HuH-7.5 (cell line): ENCODE data around the gene PMF1.
"Not testable (repeated sequence)": the region's sequence is repeated elsewhere in the genome, so short reads cannot be mapped to it uniquely, and the experiment has no call there.

Source experiments
- DNase-seq: peaks from one replicate; pipeline ENCODE4 v3.0.0; 2011; ENCODE audit warnings: low spot score

PMF1 gene

DNA sequence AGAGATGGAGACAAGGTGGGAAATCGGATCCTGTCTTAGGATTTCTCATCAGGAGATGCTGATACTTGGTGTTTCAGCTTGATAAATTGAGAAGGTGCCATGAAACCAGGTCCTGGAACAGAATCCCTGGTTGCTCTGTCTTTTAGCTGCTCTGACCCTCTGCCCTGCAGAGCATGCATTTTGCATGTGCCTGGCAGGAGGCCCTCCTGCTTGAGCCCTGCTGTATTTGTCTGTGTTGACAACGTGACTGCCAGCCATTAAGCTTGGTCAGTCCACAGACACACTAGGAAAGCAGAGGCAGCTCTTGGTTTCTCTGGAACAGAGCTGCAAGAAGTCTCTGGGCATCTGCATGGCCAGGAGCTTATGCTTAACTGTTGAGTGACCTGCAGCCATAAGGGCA, 16.4 kb upstream of the PMF1 start:
- DNase-seq: no peak

DNA sequence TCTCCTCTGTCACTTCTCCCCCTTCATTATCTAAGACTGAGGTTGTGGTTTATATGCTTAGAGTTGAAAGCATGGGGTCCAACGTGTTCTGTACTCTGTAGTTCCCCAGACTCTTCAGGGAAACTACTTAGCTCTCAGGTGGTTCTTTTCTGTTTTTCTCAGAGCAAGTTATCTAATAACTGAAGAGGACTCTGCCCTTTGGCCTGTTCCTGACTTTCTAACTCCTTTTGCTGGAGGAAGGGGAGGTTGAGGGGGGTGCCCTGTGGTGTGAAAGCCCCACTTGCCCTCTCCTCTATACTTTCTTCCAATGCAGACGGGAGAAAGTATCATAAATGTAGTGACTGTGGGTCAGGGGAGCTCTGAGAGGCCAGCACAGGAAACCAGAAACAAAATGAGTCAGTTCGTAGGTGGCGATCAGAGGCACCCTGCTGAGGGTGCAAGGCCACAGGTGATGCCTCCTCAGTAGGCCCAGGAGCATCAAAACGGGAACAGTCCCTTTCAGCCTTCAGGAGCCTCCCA, 13.9 kb upstream of the PMF1 start:
- DNase-seq: no peak

DNA sequence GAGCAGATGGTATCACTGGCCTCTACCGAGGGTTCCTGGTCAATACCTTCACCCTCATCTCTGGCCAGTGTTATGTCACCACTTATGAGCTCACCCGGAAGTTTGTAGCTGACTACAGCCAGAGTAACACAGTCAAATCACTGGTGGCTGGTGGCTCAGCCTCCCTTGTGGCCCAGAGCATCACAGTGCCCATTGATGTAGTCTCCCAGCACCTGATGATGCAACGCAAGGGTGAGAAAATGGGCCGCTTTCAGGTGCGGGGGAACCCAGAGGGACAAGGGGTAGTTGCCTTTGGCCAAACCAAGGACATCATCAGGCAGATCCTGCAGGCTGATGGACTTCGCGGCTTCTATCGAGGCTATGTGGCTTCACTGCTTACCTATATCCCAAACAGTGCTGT, 12.8 kb upstream of the PMF1 start:
- no peak for DNase-seq

DNA sequence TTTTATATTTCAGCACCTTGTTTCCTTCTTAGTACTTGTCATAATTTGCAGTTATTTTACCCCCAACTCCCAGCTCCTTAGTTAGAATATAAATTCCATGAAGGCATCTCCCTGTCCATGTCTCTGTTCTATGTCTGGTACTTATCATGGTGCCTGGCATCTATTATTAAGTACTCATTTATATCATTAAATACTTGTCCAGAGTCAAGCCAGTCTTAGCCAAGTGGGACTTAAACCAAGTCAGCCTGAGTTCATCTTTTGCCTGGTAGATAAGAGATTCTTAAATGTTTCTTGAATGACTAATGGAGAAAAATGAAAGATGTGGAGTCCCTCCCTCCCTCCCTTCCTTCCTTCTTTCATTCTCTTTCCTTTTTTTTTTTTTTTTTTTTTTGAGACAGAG, 9.5 kb upstream of the PMF1 start:
- no peak for DNase-seq

DNA sequence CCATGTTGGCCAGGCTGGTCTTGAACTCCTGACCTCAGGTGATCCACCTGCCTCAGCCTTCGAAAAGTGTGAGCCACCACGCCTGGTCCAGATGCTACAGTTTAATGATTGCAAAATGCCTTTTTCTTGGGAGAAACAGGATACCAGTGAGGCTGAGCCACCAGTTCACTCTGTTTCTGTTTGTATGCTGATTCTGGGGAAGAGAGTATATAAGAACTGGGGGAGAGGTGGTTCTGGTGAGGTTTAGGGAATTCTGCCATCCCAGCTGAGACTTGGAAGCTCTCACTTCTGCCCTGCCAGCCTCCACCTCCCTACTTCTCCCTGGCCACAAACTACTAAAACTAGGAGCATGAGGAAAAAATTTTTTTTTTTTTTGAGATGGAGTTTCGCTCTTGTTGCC, 8.1 kb upstream of the PMF1 start:
- DNase-seq: no peak

DNA sequence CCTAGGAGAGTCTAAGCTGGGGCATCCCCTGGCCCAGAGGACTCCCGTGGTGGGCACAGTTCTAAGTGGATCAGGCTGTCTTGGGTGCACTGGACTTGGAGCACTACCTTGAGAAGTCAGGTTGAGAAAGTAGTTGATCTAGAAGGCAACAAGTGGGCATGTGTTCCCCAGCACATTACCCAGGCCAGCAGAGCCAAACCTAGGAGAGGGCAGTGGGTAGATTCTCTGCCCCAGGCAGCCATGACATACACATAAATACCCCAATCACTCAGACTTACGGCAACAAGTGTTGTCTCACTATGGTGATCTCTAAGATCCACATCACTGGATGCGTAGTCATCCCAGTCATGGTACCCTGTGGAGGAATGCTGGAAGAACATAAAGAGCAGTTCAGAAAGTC, 1.6 kb upstream of the PMF1 start:
- DNase-seq: no peak

DNA sequence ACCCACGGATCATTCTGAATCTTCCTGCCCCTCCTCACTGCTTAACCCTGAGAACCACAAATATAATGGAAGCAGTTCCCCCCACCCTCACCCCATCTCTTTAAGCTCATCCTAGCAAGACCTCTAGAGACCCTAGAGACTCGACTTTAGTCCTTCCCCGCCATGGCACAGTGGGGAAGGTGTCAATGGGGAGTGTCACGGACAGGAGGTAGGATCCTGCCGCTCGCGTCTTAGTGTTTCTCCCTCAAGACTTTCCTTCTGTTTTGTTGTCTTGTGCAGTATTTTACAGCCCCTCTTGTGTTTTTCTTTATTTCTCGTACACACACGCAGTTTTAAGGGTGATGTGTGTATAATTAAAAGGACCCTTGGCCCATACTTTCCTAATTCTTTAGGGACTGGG, 677 bp upstream of the PMF1 start:
- no peak for DNase-seq

DNA sequence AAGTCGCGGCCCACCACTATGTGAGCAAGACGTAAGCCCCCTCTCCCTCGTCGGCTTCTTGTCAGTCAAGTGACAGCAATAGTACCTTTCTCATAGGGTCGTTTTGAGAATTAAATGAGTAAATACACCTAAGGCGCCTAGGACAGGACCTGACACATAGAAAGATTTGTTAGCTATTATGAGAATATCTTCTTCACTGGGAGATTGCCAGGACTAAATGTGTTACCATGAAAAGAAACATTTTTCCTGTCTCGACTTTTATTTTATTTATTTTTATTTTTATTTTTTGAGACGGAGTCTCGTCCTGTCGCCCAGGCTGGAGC, 798 bp downstream of the PMF1 start:
- DNase-seq: no peak

DNA sequence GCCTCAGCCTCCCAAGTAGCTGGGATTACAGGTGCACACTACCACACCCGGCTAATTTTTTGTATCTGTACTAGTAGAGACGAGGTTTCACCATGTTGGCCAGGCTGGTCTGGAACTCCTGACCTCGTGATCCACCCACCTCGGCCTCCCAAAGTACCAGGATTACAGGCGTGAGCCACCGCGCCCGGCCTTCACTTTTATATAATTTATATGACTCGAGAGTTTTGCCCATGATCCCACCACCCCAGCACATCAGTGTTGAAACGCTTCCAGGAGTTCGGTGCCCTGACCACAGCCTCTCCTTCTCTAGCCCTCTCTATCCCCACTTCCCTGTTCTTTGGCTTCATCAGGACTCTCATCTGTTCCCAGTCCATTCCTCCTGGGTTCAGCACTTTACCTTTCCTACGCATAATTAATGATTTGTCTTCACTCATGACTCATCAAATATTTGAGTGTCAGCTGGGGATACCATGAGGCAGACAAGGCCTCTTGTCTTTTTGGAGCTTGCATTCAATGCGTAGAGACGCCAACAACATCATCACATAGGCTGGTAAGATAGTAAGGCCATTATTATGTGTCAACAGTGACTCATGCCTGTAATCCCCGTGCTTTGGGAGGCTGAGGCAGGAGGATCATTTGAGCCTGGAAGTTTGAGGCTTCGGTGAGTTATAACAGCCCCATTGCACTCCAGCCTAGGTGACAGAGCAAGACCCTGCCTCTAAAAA, 1.4 kb downstream of the PMF1 start:
- DNase-seq: no peak

DNA sequence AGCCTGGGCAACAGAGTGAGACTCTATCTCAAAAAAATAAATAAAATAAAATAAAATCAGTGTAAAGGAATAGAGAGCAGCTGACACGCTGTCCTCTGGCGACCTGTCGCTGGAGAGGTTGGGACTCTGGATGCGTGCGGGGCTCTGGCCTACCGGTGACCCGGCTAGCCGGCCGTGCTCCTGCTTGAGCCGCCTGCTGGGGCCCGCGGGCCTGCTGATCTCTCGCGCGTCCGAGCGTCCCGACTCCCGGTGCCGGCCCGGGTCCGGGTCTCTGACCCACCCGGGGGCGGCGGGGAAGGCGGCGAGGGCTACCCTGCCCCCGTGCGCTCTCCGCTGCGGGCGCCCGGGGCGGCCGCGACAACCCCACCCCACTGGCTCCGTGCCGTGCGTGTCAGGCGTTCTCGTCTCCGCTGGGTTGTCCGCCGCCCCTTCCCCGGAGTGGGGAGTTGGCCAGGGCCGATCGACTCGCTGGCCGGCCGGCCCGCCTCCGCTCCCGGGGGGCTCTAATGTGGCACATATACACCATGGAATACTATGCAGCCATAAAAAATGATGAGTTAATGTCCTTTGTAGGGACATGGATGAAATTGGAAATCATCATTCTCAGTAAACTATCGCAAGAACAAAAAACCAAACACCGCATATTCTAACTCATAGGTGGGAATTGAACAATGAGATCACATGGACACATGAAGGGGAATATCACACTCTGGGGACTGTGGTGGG, 3.7 kb downstream of the PMF1 start:
- DNase-seq: not testable (repeated sequence)

DNA sequence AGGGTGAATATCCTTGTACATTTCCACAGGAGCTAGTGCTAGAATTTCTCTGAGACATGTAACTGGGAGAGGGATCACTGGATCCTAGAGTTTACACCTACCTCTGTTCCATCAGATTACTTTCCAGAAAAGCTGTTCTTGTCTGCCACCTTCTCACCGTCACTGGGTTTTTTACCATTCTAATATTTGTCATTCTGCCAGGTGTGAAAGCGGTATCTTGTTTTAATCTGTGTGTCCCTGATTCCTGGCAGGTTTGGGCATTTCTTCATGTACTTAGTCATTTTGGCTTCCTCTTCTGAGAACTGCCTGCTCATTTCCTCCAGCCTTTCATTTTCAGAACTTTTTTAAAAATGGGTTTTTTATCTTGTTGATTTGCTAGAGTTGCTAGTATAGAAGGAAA, 5.1 kb downstream of the PMF1 start:
- DNase-seq: no peak

DNA sequence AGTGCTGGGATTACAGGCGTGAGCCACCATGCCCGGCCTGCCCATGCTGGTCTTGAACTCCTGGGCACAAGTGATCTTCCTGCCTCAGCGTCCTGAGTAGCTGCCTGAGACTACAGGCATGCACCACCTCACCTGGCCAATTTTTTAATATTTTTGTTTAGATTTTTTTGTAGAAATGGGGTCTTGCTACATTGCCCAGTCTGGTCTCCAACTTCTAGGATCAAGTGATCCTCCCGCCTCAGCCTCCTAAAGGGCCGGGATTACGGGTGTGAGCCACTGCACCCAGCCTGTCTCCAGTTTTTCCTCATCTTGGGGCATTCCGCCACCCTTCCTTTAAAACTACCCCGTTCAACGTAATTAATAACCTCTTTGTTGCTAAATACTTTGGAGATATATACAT, 7.4 kb downstream of the PMF1 start:
- no peak for DNase-seq

DNA sequence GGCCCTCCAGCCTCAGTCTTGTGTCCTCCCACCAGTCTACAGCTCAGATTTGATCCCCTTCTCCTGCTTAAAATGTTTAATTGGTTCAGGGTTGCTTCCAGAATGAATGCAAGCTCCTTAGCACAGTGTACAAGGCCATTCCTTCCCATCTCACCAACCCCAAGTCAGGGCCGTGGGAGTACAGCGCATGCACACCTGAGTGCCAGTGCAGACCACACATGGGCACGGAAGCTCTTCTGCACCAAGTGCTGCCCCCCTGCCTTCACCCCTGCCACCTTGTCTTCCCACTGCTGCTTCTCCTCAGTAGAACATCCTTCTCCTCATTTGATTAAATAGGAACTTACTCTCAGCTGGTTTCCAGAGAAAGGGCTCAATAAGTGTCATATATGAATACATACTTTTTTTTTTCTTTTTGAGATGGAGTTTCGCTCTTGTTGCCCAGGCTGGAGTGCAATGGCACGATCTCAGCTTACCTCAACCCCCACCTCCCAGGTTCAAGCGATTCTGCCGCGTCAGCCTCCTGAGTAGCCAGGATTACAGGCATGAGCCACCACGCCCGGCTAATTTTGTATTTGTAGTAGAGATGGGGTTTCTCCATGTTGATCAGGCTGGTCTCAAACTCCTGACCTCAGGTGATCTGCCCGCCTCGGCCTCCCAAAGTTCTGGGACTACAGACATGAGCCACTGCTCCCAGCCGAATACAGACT, 9.3 kb downstream of the PMF1 start:
- no peak for DNase-seq

DNA sequence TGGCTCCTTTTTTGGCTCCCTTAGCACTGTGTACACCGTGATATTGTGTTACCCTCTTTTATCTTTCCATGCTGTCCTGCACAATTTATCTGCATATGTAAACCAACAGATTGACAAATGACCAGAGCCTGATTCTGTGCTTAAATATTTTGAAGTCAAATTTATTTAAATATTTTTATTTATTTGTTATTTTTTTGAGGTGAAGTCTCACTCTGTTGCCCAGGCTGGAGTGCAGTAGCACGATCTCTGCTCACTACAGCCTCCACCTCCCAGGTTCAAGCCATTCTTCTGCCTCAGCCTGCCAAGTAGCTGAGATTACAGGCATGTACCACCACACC, 12.8 kb downstream of the PMF1 start:
- DNase-seq: no peak

DNA sequence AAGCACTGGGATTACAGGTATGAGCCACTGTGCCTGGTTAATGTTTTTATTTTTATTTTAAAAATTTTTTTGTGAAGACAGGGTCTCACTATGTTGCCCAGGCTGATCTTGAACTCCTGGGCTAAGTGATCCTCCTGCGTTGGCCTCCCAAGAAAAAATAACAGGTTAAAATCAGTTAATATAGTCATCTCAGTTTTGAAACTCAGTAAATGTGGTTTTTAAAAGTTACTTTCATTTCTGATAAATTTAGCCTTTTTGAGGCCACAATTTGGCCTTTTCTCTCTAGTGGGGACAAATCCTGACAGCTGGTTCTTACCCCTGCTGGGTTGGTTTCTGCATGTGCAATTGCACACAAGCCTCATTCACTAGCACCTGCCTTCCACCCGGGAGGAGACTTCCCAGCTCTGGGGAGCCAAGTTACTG, 13.3 kb downstream of the PMF1 start:
- no peak for DNase-seq

DNA sequence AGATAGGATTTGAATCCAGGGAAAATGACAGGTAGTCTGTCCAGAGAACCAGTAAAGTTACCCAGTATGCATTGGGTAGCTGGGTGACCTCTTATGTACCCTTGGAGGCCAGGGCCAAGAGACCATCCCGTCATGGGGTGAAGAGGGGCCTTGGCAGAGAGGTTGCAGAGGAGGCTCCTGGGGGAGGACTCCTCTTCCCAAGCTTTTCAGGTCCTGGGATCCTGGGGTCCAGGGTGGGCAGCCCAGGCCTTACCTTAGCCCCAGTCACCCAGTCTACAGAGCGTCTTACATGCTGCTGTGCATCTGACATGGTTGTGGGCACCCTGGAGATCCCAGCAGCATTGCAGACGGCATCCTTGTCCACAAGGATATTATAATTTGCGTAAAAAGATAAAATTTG, 14.0 kb downstream of the PMF1 start:
- DNase-seq: no peak

DNA sequence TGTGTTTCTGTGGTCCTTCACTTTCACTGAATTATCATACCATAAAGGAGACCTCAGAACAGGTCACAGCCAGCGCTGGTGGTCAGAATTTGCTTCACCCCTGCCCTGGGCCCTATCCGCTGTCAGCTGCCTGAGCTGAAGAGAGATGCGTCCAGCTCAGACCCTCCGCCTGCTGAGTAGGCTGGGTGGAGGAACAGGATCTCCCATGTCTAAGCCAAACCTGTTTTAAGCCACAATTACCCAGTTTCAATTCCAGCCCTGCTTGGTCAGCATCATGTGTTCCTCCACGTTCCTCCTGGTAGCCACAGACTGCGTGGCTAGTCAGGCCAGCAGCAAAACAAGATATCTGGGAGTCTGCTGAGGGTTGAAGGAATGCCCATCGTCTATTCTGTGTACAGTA, 15.7 kb downstream of the PMF1 start:
- DNase-seq: no peak

DNA sequence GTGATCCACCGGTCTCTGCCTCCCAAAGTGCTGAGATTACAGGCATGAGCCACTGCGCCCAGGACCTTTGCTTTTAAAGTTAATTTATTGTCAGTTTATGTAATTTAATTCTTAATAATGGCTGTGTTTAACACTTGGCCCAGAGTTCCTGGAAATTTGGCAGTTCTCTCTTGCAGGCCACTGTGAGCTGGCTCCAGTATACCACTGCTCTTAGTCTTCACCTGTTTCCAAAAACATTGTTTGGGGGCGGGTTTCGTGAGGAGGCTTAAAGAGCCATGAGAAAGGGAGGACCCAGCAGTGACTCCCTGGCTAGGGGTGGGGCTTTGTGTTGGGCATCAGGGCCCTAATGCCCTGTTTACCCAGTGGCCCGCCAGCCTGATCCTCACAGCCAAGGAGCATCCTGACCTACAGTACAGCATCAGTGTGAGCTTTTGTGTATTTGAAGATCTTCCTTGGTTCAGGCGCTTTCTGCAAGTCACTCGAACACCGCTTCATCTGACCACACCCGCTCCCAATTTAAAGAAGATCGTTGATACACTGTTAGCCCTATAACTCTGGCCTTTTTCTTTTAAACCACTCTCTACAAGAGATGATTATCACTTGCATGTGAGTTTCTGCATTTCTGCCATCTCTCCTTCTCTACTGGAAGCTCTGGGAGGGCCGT, 17.1 kb downstream of the PMF1 start:
- no peak for DNase-seq

DNA sequence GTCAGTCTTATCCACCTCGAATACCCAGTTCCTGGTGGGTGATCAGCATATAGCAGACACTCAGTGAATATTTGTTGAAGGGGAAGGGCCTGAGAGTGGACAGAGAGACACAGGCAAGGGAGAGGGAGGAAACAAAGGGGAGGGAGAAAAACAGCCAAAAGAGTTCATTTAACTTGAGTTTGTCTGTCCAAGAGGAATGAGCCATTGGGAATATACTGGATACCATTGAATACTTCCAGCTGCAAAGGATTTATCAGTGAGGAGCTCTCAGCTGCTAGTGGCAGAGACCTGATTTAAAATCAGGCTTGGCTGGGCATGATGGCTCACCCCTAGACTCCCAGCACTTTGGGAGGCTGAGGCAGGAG, 17.6 kb downstream of the PMF1 start:
- no peak for DNase-seq

DNA sequence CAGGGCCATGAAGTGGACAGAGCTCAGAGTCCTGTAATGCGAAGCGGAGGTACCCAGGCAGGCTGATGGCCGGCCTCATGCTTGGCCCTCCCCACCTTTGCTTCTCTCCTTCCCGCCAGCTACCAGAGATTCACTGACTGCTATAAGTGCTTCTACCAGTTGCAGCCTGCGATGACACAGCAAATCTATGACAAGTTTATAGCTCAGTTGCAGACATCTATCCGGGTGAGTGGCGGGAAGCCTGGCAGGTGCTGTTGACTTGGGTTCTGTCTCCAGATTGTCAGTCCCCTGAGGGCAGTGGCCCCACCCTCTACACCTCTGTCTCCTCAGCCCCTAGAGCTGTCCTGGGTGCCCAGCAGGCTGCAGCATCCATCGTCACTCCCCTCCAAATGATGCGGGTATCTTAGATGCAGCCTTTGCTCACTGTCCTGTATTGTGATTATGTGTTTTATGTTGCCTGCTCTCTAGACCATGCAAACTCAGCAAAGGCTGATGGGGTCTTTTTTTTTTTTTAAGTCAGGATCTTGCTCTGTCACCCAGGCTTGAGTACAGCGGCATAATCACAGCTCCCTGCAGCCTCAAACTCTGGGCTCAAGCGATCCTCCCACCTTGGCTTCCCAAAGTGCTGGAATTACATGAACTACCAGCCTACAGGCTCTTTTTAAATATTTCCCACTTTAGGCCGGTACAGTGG, 19.5 kb downstream of the PMF1 start:
- DNase-seq: no peak

DNA sequence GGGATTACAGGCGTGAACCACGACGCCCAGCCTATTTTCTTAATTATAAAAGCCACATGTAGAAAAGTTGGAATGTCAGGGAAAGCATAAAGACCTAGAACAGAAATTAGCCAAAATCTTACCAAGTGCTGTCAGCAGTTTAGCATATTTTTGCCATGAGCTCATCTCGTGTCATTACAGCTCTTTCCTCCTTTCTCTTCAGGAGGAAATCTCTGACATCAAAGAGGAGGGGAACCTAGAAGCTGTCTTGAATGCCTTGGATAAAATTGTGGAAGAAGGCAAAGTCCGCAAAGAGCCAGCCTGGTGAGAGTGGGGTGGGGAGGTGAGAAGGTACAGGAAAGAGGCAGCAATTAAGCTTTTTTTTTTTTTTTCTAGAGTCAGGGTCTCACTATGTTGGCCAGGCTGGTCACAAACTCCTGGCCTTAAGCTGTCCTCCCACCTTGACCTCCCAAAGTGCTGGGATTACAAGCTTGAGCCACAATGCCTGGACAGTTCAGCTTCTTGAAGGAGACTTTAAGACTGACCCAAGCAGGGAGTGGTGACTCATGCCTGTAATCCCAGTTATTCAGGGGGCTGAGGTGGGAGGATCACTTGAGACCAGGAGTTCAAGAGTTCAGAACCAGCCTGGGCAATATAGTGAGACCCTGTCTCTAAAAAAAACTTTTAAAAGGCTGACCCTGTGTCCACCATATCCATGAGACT, 20.8 kb downstream of the PMF1 start:
- no peak for DNase-seq

DNA sequence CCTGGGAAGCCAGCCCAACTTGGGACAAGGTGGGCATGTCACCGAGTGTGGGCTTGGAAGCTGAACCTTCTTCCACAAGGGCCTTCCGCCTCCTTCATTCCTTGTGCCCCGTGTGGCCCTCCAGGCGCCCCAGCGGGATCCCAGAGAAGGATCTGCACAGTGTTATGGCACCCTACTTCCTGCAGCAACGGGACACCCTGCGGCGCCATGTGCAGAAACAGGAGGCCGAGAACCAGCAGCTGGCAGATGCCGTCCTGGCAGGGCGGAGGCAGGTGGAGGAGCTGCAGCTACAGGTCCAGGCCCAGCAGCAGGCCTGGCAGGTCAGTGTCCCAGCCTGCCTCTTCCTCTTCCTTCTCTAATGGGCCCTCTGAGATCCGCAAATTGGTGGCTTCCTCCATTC, 23.4 kb downstream of the PMF1 start:
- no peak for DNase-seq
